ENCODE results near the gene CDR2.
"Not testable (repeated sequence)": the region's sequence is repeated elsewhere in the genome, so short reads cannot be mapped to it uniquely, and the experiment has no call there.

Gene CDR2

GRCh38 chr16:22374311-22375116 is at the start of gene CDR2:
TSS of gene CDR2 (minus strand) at chr16:22374619. CDS start at chr16:22374309, 310 bp downstream.
- H3K27ac ChIP-seq = peak within 1 kb of the TSS; percentile 78
- no peaks in the 10 kb centered on the region for H3K9me3 ChIP-seq
- H4K20me1 ChIP-seq = peaks cover 28% of the 10 kb centered on the region; the same call in 1 of the 2 replicates
- peak within 1 kb of the TSS; percentile 84 for H3K9ac ChIP-seq
- H3K4me2 ChIP-seq = peak within 1 kb of the TSS; percentile 95
- TF ChIP-seq Cebpa-rat (IDR thresholded peaks at IDR 0.05) = no peak
- H3K27me3 ChIP-seq = no peaks in the 10 kb centered on the region; the same call in 1 of the 2 replicates
- H3K4me3 ChIP-seq = peak within 1 kb of the TSS; percentile 80
- 0 out of 2 replicates have a peak, but pooled peaks cover 3% of the 10 kb centered on the region for H3K36me3 ChIP-seq
- peaks cover 36% of the 10 kb centered on the region for H3K4me1 ChIP-seq

GRCh38 chr16:22423716-22424115 is 49.3 kb upstream of the CDR2 start:
- Histone ChIP-seq H3K36me3 (peaks cover 98% of the 10 kb centered on the region), H3K4me1 (no peaks in the 10 kb centered on the region; the same call in 1 of the 2 replicates), H3K9me3 (no peaks in the 10 kb centered on the region), H4K20me1 (no peaks in the 10 kb centered on the region), H3K27ac (no peak overlapping the region), H3K4me3 (no peak overlapping the region), H3K4me2 (no peak overlapping the region), H3K9ac (no peak overlapping the region), H3K27me3 (no peaks in the 10 kb centered on the region)
- TF ChIP-seq Cebpa-rat (IDR thresholded peaks at IDR 0.05) = no peak

GRCh38 chr16:22421136-22421535 is 46.7 kb upstream of the CDR2 start:
- H3K4me1 ChIP-seq = no peaks in the 10 kb centered on the region
- no peak overlapping the region for H3K9ac ChIP-seq
- peaks cover 78% of the 10 kb centered on the region for H3K36me3 ChIP-seq
- TF ChIP-seq Cebpa-rat (IDR thresholded peaks at IDR 0.05) = no peak
- no peaks in the 10 kb centered on the region for H4K20me1 ChIP-seq
- no peak overlapping the region for H3K4me2 ChIP-seq
- H3K4me3 ChIP-seq = no peak overlapping the region
- H3K27me3 ChIP-seq = no peaks in the 10 kb centered on the region
- H3K9me3 ChIP-seq = no peaks in the 10 kb centered on the region
- H3K27ac ChIP-seq = no peak overlapping the region

- H3K4me2 ChIP-seq = no peak overlapping the region
- H3K4me1 ChIP-seq = no peaks in the 10 kb centered on the region
- no peaks in the 10 kb centered on the region for H3K27me3 ChIP-seq
- H3K27ac ChIP-seq = no peak overlapping the region
- TF ChIP-seq Cebpa-rat (IDR thresholded peaks at IDR 0.05) = no peak
- peaks cover 73% of the 10 kb centered on the region for H3K36me3 ChIP-seq
- H4K20me1 ChIP-seq = no peaks in the 10 kb centered on the region
- no peak overlapping the region for H3K4me3 ChIP-seq
- no peak overlapping the region for H3K9ac ChIP-seq
- H3K9me3 ChIP-seq = no peaks in the 10 kb centered on the region
Measured at GRCh38 chr16:22420606-22421135, 46.3 kb upstream of the CDR2 start.

GRCh38 chr16:22419908-22420307 is 45.5 kb upstream of the CDR2 start:
- Histone ChIP-seq H4K20me1 (no peaks in the 10 kb centered on the region), H3K27me3 (no peaks in the 10 kb centered on the region), H3K36me3 (peaks cover 65% of the 10 kb centered on the region), H3K4me3 (no peak overlapping the region), H3K4me2 (no peak overlapping the region), H3K9ac (no peak overlapping the region), H3K4me1 (no peaks in the 10 kb centered on the region), H3K27ac (no peak overlapping the region), H3K9me3 (no peaks in the 10 kb centered on the region)
- TF ChIP-seq Cebpa-rat (IDR thresholded peaks at IDR 0.05) = no peak

GRCh38 chr16:22418826-22419225 is 44.4 kb upstream of the CDR2 start:
- Histone ChIP-seq H3K9ac (no peak overlapping the region), H3K4me1 (no peaks in the 10 kb centered on the region), H4K20me1 (no peaks in the 10 kb centered on the region), H3K27me3 (no peaks in the 10 kb centered on the region), H3K27ac (no peak overlapping the region), H3K9me3 (no peaks in the 10 kb centered on the region), H3K36me3 (peaks cover 54% of the 10 kb centered on the region), H3K4me2 (no peak overlapping the region), H3K4me3 (no peak overlapping the region)
- no peak for TF ChIP-seq Cebpa-rat (IDR thresholded peaks at IDR 0.05)

- not testable (repeated sequence) for H3K4me1 ChIP-seq, H3K27ac ChIP-seq
- peaks cover 44% of the 10 kb centered on the region for H3K36me3 ChIP-seq
Measured at GRCh38 chr16:22417798-22418197, 43.4 kb upstream of the CDR2 start.

GRCh38 chr16:22417019-22417418 is 42.6 kb upstream of the CDR2 start:
- TF ChIP-seq Cebpa-rat (IDR thresholded peaks at IDR 0.05) = no peak
- no peak overlapping the region for H3K4me3 ChIP-seq
- no peaks in the 10 kb centered on the region for H3K4me1 ChIP-seq

More at GRCh38 chr16:22417798-22418197, 43.4 kb upstream of the CDR2 start:
- H3K9ac ChIP-seq, H3K4me2 ChIP-seq, H3K9me3 ChIP-seq, H4K20me1 ChIP-seq, H3K27me3 ChIP-seq, H3K4me3 ChIP-seq: not testable (repeated sequence)

GRCh38 chr16:22413819-22414218 is 39.4 kb upstream of the CDR2 start:
- Histone ChIP-seq H4K20me1 (no peaks in the 10 kb centered on the region), H3K9me3 (no peaks in the 10 kb centered on the region), H3K27me3 (no peaks in the 10 kb centered on the region), H3K36me3 (peaks cover 6% of the 10 kb centered on the region; the same call in 1 of the 2 replicates), H3K4me3 (no peak overlapping the region), H3K27ac (no peak overlapping the region), H3K4me1 (no peaks in the 10 kb centered on the region), H3K4me2 (no peak overlapping the region), H3K9ac (no peak overlapping the region)
- TF ChIP-seq Cebpa-rat (IDR thresholded peaks at IDR 0.05) = no peak

More at GRCh38 chr16:22417019-22417418, 42.6 kb upstream of the CDR2 start:
- H3K27me3 ChIP-seq = no peaks in the 10 kb centered on the region
- peaks cover 36% of the 10 kb centered on the region for H3K36me3 ChIP-seq
- H3K9me3 ChIP-seq = no peaks in the 10 kb centered on the region
- no peak overlapping the region for H3K9ac ChIP-seq
- H3K4me2 ChIP-seq = no peak overlapping the region
- H4K20me1 ChIP-seq = no peaks in the 10 kb centered on the region
- no peak overlapping the region for H3K27ac ChIP-seq

GRCh38 chr16:22407486-22407885 is 33.1 kb upstream of the CDR2 start:
- Histone ChIP-seq H3K4me1 (peaks cover 11% of the 10 kb centered on the region), H3K9me3 (no peaks in the 10 kb centered on the region; the same call in 1 of the 2 replicates), H3K27me3 (no peaks in the 10 kb centered on the region), H3K36me3 (0 out of 2 replicates have a peak, but pooled peaks cover 11% of the 10 kb centered on the region), H3K4me2 (no peak overlapping the region), H3K4me3 (no peak overlapping the region), H3K27ac (no peak overlapping the region), H4K20me1 (no peaks in the 10 kb centered on the region), H3K9ac (no peak overlapping the region)
- no peak for TF ChIP-seq Cebpa-rat (IDR thresholded peaks at IDR 0.05)

Measured in BLaER1 (cell line).